HL-60 (cell line): ENCODE results near the gene ANKRD11.

Experiments
- CTCF ChIP-seq: IDR thresholded peaks from one replicate; pipeline ENCODE4 v1.5.1; 2011; ENCODE audit warnings: low read length, control low read depth, inconsistent platforms; ENCODE audit not compliant: insufficient read depth
- POLR2AphosphoS5 ChIP-seq: IDR thresholded peaks from 2 replicates; pipeline ENCODE4 v1.6.1; 2012; ENCODE audit warnings: low read depth

- no peak for TF ChIP-seq CTCF
- 0 out of 2 replicates have a peak, but pooled peaks have one; percentile 34 for TF ChIP-seq POLR2AphosphoS5
These were observed at the start of gene ANKRD11 for GRCh38 chr16:89490439-89491237.
